HG03354 (cell line): Measurements from ENCODE around the gene RANGAP1.
"Not testable (repeated sequence)": the region's sequence is repeated elsewhere in the genome, so short reads cannot be mapped to it uniquely, and the experiment has no call there.

Source experiments
- ATAC-seq: cut with Tn5 transposase; IDR thresholded peaks from one replicate; pipeline ENCODE4 v1.9.1; 2021; ENCODE audit warnings: mild to moderate bottlenecking; ENCODE audit not compliant: unreplicated experiment, poor library complexity, severe bottlenecking

Gene RANGAP1

GRCh38 chr22:41263704-41264103 is 22.3 kb downstream of the RANGAP1 start:
- ATAC-seq, result no peak

GRCh38 chr22:41262250-41262765 is 23.7 kb downstream of the RANGAP1 start:
- no peak for ATAC-seq

GRCh38 chr22:41261541-41262249 is 24.3 kb downstream of the RANGAP1 start:
- no peak for ATAC-seq

GRCh38 chr22:41260871-41261270 is 25.1 kb downstream of the RANGAP1 start:
- no peak for ATAC-seq

GRCh38 chr22:41259756-41260155 is 26.2 kb downstream of the RANGAP1 start:
- ATAC-seq, result not testable (repeated sequence)

- no peak for ATAC-seq
These were observed 28.3 kb downstream of the RANGAP1 start for GRCh38 chr22:41257696-41258095.

GRCh38 chr22:41256254-41257253 is 29.4 kb downstream of the RANGAP1 start:
- no peak for ATAC-seq

- ATAC-seq, result no peak
These were observed 31.8 kb downstream of the RANGAP1 start for GRCh38 chr22:41254230-41254629.

- no peak for ATAC-seq
These were observed 33.6 kb downstream of the RANGAP1 start for GRCh38 chr22:41252365-41252764.

- no peak for ATAC-seq
These were observed 35.9 kb downstream of the RANGAP1 start for GRCh38 chr22:41250127-41250526.

- no peak for ATAC-seq
These were observed 36.5 kb downstream of the RANGAP1 start for GRCh38 chr22:41249442-41249841.

- ATAC-seq, result no peak
These were observed 37.2 kb downstream of the RANGAP1 start for GRCh38 chr22:41248758-41249157.

- no peak for ATAC-seq
These were observed 37.7 kb downstream of the RANGAP1 start for GRCh38 chr22:41248314-41248713.

GRCh38 chr22:41247703-41248102 is 38.3 kb downstream of the RANGAP1 start:
- no peak for ATAC-seq

GRCh38 chr22:41245917-41246499 is 40.0 kb downstream of the RANGAP1 start:
- ATAC-seq, result no peak

- no peak for ATAC-seq
These were observed 42.6 kb downstream of the RANGAP1 start for GRCh38 chr22:41243361-41243760.

GRCh38 chr22:41242396-41243117 is 43.4 kb downstream of the RANGAP1 start:
- ATAC-seq, result no peak

GRCh38 chr22:41241133-41241676 is 44.8 kb downstream of the RANGAP1 start:
- ATAC-seq, result no peak

- no peak for ATAC-seq
These were observed 45.4 kb downstream of the RANGAP1 start, which contains the start of gene CHADL for GRCh38 chr22:41240377-41241132. Gene CHADL (minus strand): TSS chr22:41240931. CDS start chr22:41240881, 50 bp downstream.
